Measurements from ENCODE around the gene RNU4-1.
"Not testable (repeated sequence)": the region's sequence is repeated elsewhere in the genome, so short reads cannot be mapped to it uniquely, and the experiment has no call there.

Gene RNU4-1

DNA sequence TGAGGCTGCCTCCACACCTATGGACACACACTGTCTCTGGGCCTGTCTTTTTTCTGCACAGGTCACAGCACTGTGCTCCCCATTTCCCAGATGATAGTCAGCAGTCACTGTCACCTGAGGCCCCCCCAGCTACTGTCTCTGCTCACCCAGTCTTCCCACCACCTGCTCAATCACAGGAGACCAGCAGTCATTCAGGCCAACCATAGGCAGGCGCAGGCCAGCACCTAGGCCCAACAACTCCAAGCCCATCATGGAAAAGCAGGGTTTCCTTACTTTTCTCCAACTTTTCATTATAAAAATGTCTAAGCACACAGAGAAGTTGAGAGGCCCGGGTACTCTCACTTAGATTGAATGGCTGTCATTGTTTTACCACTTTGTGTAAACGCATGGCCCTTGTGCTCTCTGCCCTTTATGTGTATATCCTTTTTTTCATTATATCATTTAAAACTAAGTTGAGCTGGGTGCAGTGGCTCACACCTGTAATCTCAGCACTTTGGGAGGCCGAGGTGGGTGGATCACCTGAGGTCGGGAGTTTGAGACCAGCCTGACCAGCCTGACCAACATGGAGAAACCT, 34.6 kb downstream of the RNU4-1 start:
- no peak for DNase-seq (ENCODE audit: low read depth)

DNA sequence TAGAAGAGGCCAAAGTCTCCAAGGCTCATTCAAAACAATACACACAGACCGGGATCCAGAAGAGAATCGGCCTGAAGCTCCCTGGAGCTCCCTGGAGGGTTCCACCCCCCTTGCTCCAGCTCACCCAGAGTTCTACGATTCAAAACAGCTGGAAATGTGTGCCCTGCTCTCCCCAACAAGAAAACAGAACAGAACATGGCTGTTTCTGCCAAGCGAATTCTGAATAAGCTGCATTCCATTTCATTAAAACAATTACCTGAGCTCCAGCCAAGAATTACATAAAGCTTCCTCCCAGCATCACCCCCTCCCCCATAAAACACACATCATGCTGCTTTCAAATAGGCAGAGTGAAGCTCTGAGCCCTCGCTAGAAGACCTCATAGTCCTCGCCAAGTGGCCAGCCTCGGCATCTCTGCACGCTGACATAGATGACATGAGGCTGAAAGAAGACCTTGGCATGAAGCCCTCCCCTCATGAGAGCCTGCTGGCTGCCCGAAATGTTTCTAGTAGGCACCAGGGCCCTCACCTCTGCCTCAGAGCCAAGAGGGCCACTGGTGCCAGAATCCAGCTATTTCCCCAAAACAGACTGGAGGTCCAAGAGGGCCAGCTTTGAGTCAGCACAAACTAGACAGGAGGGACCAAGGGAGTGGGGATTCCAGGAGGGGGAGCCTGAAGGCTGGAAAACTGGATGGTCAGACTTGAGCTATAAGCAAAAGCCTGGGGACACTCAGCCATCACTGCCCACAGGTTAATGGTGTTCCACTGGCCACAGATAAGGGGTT, 35.8 kb downstream of the RNU4-1 start:
- DNase-seq (ENCODE audit: low read depth), result no peak

DNA sequence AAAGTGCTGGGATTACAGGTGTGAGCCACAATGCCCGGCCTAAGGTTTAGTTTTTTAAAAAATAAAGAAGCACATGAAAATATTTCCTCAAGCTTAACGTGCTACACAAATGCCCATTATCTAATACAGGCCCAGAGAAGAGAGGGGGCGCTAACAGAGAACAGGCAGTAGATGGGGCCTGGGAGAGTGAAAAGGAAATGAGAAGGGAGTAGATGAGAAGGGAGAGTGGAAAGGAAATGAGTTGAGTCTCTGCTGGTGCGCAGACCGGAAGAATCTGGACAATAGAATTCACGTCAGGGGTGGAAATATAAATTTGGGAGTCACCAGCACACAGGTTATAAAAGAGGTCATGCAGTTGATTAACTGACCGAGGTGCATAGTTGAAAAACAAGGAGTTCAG, 38.2 kb downstream of the RNU4-1 start:
- no peak for DNase-seq (ENCODE audit: low read depth)

DNA sequence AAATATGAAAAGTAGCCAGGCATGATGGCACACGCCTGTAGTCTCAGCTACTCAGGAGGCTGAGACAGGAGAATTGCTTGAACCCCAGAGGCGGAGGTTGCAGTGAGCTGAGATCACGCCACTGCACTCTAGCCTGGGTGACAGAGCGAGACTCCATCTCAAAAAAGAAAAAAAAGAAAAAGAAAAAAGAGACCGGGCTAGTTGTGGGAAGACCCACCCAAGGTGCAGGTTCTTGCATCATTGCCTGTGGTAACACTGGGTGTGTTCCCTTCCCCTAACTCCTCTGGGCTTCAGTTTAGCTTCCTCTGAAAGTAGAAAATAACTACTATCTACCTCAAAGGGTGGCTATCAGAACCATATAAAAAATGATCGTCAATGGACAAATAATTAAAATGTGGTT, 39.7 kb downstream of the RNU4-1 start:
- not testable (repeated sequence) for DNase-seq (ENCODE audit: low read depth)

DNA sequence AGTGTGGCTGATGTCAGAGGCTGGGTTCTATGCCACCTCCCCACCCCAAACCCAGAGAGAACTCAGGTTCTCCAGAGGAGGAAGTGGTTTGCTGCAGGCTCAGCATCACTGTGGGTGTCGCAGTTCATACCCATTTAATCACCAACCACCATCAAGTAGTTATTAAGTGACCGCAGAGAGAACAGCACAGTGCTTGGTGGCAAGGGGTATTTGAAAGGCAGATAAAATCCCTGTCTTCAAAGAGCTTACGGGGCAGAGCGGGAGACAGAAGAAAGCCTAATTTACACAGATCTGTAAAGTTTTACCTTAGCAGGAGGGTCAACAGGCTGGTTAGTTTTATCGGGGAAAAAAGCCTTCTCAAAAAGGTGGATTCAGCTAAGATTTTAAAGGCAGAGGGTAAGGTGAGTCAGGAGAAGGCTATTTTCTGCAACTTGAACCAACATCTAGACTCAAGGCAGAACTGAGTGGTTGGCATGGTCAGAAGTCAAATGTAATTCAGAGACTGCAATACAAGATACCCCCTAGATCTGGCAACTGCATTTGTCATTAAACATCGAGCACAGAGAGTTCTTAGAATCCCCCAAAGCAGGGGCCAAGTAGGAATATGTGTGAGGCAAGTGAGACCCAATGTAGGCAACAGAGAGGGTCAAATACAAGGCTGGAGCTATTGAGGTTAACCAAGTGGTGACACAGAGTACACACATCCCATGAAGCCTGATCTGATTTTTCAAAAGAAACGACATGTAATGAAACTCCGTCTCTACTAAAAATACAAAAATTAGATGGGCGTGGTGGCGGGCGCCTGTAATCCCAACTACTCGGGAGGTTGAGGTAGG, 40.7 kb downstream of the RNU4-1 start:
- DNase-seq (ENCODE audit: low read depth), result no peak

DNA sequence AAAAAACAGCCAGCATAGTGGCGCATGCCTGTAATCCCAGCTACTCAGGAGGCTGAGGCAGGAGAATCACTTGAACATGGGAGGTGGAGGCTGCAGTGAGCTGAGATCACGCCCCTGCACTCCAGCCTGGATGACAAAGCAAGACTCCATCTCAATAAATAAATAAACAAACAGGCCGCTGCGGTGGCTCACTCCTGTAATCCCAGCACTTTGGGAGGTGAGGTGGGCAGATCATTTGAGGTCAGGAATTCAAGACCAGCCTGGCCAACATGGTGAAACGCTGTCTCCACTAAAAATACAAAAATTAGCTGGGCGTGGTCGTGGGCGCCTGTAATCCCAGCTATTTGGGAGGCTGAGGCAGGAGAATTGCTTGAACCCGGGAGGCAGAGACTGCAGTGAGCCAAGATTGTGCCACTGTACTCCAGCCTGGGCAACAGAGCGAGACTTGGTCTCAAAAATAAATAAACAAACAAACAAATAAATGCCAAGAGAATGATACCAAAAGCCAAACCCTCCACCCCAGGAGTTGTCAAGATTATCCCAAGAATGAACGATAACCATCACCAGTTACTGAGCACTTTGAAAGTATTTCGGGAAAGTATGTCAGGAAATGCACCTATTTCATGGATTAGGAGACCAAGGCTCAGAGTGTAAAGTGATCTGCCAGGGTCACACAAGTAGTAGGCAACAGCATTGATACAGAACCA, 41.5 kb downstream of the RNU4-1 start:
- DNase-seq (ENCODE audit: low read depth), result not testable (repeated sequence)

DNA sequence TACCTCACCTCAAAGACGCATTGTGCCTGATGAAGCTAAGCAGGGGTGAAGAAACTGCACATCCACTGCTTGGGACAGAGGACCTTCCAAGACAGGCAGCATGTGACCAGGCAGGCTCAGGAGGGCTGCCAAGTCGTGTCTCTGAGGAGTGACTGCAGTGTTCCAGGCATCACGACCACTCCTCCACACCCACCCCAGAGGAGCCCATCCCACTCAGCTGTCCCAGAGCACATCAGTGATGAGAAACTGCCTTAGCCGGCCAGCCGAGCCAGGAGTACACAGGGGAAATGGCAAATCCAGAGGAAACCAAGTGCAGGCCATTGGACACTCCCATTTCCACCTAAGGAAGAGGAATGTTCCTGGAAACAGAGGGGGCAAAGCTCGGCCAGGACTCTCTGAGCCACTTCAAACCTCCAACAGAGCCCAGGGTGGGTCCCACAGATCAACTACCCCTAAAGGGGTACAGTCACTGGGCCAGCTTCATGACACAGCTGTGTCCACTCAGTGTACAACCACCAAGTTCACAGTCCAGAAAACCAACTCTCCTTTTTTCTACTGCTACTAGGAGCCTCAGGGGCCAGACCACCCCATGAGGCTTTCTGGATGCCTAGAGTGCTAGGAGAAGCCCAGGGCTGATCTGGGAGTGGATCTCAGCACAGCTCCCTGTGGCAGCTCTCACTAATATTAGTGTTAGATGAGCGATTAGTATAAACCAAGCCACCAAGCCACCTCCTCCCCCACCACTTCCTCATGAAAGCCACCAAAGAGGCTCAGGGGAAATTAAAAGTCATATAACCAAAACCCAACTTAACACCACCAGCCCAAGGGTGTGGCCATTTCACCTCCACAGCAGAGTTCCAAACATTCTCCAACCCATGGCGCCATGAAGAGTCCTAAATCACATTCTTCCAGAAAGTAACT, 42.9 kb downstream of the RNU4-1 start:
- no peak for DNase-seq (ENCODE audit: low read depth)

DNA sequence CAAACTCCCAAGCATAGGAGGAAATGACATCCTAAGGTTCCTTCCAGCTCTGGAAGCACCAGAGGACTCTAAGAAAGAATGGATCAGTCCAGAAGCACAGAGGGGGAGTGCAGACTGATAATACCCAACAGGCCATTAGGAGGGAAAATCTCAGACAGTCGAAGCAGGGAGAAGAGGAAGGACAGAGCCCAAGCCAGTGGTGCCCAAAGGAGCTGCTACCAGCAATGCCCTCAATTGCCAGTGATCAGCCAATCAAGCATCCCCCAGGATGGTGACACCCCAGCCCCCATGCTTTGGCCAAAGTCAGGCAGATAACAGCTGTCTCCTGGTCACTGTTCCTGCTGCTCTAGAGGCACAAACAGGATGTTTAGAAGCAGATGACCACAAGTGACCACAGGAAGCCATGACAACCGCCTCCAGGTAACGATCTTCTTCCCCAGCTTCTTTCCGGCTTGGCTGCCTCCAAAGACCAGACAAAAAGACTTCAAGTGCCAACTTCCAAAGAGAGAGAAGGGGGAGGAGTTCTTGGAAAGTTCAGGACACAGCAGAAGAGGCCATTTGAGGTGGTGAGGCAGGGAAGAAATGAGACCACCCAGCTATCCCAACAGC, 43.7 kb downstream of the RNU4-1 start:
- DNase-seq (ENCODE audit: low read depth), result peak; percentile 46

DNA sequence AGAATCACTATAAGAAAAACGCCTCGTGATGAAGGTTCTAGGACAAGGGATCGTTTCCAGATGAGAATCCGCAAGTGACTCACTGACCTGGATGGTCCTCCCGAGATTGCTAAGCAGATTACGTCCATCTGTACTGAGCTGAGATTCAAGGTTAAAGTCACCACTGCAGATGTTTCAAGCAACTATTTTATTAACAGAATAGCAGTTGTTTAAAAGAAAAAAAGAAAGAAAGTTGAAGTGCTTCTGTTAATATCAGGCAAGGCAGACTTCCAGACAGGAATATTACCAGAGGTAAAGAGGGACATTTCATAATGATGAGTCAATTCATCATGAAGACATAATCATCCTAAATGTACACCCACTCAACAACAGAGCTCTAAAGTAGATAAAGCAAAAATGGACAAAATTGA, 45.4 kb downstream of the RNU4-1 start:
- DNase-seq (ENCODE audit: low read depth), result no peak

DNA sequence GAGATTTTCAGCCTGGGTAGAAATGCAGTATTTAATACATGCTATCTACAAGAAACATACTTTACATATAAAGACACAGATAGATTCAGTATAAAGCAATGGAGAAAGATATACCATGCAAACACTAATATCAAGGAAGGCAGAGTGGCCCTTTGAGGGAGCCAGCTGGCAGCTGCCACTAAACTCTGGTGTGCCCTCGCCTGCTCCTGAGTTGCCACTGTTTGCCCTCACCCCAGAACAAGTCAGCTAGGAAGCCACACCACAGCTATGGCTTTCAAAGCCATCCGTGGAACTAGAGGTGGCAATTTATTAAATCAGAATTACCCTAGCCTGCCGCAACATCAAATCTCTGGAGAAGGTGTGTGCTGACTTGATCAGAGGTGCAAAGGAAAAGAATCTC, 45.9 kb downstream of the RNU4-1 start:
- DNase-seq (ENCODE audit: low read depth), result no peak

DNA sequence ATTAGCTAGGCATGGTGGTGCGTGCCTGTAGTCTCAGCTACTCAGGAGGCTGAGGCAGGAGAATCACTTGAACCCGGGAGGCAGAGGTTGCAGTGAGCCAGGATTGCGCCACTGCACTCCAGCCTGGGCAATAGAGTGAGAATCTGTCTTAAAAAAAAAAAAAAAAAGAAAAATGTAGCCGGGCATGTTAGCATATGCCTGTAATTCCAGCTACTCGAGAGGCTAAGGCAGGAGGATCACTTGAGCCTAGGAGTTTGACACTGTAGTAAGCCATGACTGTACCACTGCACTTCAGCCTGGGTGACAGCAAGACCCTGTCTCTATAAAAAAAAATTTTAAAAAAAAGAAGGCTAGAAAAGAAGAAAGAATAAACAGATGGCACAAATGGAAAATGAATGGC, 46.3 kb downstream of the RNU4-1 start:
- not testable (repeated sequence) for DNase-seq (ENCODE audit: low read depth)
